B cell (primary cell): ENCODE data around the gene ST6GALNAC3. TPM values are rescaled to one million over a fixed set of nuclear protein-coding genes. Genes with fewer than 3 reads are reported as not detected.

Experiments
- ATAC-seq: fragments of 200-7000 bp; cut with Tn5 transposase; one replicate; pipeline ENCODE4 v1.10.0; 2021; ENCODE audit warnings: low read depth, mild to moderate bottlenecking, moderate number of reproducible peaks, moderate library complexity
- CTCF ChIA-PET: fragments of 350-600 bp; sonication (Branson Sonifier 250); formaldehyde crosslinking; loops from one replicate; lab custom pipeline; 2021; ENCODE audit warnings: antibody characterized with exemption, inconsistent platforms; lab: Charles Lee
- POLR2A ChIA-PET: fragments of 350-600 bp; sonication (Branson Sonifier 250); formaldehyde crosslinking; loops from one replicate; lab custom pipeline; 2021; ENCODE audit warnings: antibody characterized with exemption; lab: Charles Lee
- DNase-seq: peaks from one replicate; pipeline ENCODE4 v3.0.0; 2013
- H2AFZ ChIP-seq: 2 replicates; pipeline ENCODE4 v1.6.1; 2012; ENCODE audit warnings: mild to moderate bottlenecking, low read depth, low read length; ENCODE audit not compliant: insufficient read depth, poor library complexity, severe bottlenecking
- H3K27ac ChIP-seq, 2 donors: 1 replicate in 1 of 2; 2 replicates in 1 of 2; pipeline ENCODE4 v1.5.1; 2012 to 2013; ENCODE audit warnings: low read length in 2 of 2, mild to moderate bottlenecking in 2 of 2, moderate library complexity in 1 of 2
- H3K27me3 ChIP-seq, 4 experiments: fragments of 200-600 bp in 1 of 4; sonication (generic) in 1 of 4; replicated peaks in 1 of 4; 1 replicate in 2 of 4; 2 replicates in 2 of 4; pipeline versions ENCODE4 v1.6.1 to v1.7.0; 2013 to 2016; ENCODE audit warnings: low read length in 3 of 4, mild to moderate bottlenecking in 2 of 4, mixed read lengths in 1 of 4, moderate library complexity in 1 of 4; ENCODE audit not compliant: insufficient read depth in 4 of 4, control insufficient read depth in 3 of 4; ENCODE audit errors: control extremely low read depth in 1 of 4
- H3K36me3 ChIP-seq, 2 experiments: replicated peaks in 1 of 2; 1 replicate in 1 of 2; 2 replicates in 1 of 2; pipeline versions ENCODE4 v1.6.1 to v1.7.1; 2013; ENCODE audit warnings: low read length in 1 of 2; ENCODE audit not compliant: insufficient read depth in 2 of 2, control insufficient read depth in 1 of 2; ENCODE audit errors: control extremely low read depth in 1 of 2, extremely low read depth in 1 of 2
- H3K4me1 ChIP-seq, 2 donors: fragments of 200-600 bp in 1 of 2; sonication (generic) in 1 of 2; 1 replicate in 1 of 2; 2 replicates in 1 of 2; pipeline versions ENCODE4 v1.5.1 to v1.6.1; 2013 to 2017; ENCODE audit warnings: low read length in 2 of 2; ENCODE audit not compliant: control insufficient read depth in 2 of 2, insufficient read depth in 2 of 2
- H3K4me2 ChIP-seq: replicated peaks from 2 replicates; pipeline ENCODE3; 2012; ENCODE audit warnings: mild to moderate bottlenecking, low read depth, low read length; ENCODE audit not compliant: poor library complexity, severe bottlenecking
- H3K4me3 ChIP-seq, 5 experiments: fragments of 200-600 bp in 1 of 5; sonication (generic) in 1 of 5; 1 replicate in 3 of 5; 2 replicates in 2 of 5; pipeline versions ENCODE4 v1.5.1 to v1.7.0; 2011 to 2016; ENCODE audit warnings: low read length in 4 of 5, mild to moderate bottlenecking in 4 of 5, low read depth in 2 of 5, control low read depth in 1 of 5, moderate library complexity in 1 of 5; ENCODE audit not compliant: insufficient read depth in 1 of 5; ENCODE audit errors: control extremely low read depth in 1 of 5, extremely low read depth in 1 of 5
- H3K79me2 ChIP-seq: fragments of 200-600 bp; sonication (generic); one replicate; pipeline ENCODE4 v1.6.0; 2016; ENCODE audit warnings: low read length; ENCODE audit not compliant: control insufficient read depth, insufficient read depth
- H3K9ac ChIP-seq: fragments of 200-600 bp; sonication (generic); 2 replicates; pipeline ENCODE4 v1.6.1; 2017; ENCODE audit warnings: mild to moderate bottlenecking, low read length, moderate library complexity
- H3K9me3 ChIP-seq, 3 donors: one replicate each; pipeline versions ENCODE4 v1.6.1 to v1.7.1; 2013; ENCODE audit warnings: low read length in 2 of 3; ENCODE audit not compliant: control insufficient read depth in 2 of 3, insufficient read depth in 1 of 3; ENCODE audit errors: control extremely low read depth in 1 of 3
- H4K20me1 ChIP-seq: 2 replicates; pipeline ENCODE4 v1.6.0; 2012; ENCODE audit warnings: mild to moderate bottlenecking, low read length; ENCODE audit not compliant: insufficient read depth, control insufficient read depth, poor library complexity, severe bottlenecking
- H3K27ac Mint-ChIP-seq: one replicate; pipeline ENCODE4 v1.8.0; 2021; ENCODE audit warnings: mixed read lengths
- H3K27me3 Mint-ChIP-seq: one replicate; pipeline ENCODE4 v1.8.0; 2021; ENCODE audit warnings: mixed read lengths
- H3K4me1 Mint-ChIP-seq: one replicate; pipeline ENCODE4 v1.8.0; 2021; ENCODE audit warnings: mixed read lengths
- H3K4me3 Mint-ChIP-seq: one replicate; pipeline ENCODE4 v1.8.0; 2021; ENCODE audit warnings: mixed read lengths
- H3K9me3 Mint-ChIP-seq: one replicate; pipeline ENCODE4 v1.8.0; 2022; ENCODE audit warnings: mixed read lengths; ENCODE audit not compliant: insufficient read depth
- EZH2 ChIP-seq: IDR thresholded peaks from 2 replicates; pipeline ENCODE4 v1.6.1; 2012; ENCODE audit warnings: borderline replicate concordance, low read depth, mild to moderate bottlenecking, moderate library complexity, low read length; ENCODE audit not compliant: insufficient read depth, poor library complexity, severe bottlenecking
- WGBS: methylation state at CpG from one replicate; pipeline ENCODE4 v1.1.5; 2013; ENCODE audit warnings: missing lambda C conversion rate; ENCODE audit not compliant: insufficient coverage; 5-methylcytosine and 5-hydroxymethylcytosine counted together
- intact Hi-C: fragments of 100-400 bp; cut with micrococcal nuclease; formaldehyde crosslinking; loops from one replicate; pipeline ENCODE4 v1.10.0; 2022
- polyA plus RNA-seq: library from polyadenylated mRNA; depleted of rRNA; stranded (reverse); fragments of >200 nt; gene quantifications from 2 replicates; pipeline ENCODE4 v1.2.3, GENCODE V29; 2012
- total RNA-seq, 2 donors: library from RNA; stranded (reverse); fragments of 120-200 nt in 1 of 2; gene quantifications; 1 replicate in 1 of 2; 2 replicates in 1 of 2; pipeline versions ENCODE4 v1.2.3 to v1.2.4, GENCODE V29; 2013 to 2022
- TF ChIP-seq, protein P1 (sequence below): fragments of 200-600 bp; IDR thresholded peaks from one replicate; pipeline ENCODE4 v1.8.0; 2022; ENCODE audit warnings: antibody characterized with exemption, mild to moderate bottlenecking

Gene ST6GALNAC3
- total and polyA plus RNA-seq, 2 donors (not counting 1 experiment from before 2014, with no cell fraction given), result 3.0 to 17.3 TPM

- H3K36me3 ChIP-seq, result no peaks in the 10 kb centered on the region
- Mint-ChIP-seq H3K4me1 (peaks cover under 1% of the 10 kb centered on the region), H3K27ac (no peak overlapping the region), H3K4me3 (no peak overlapping the region), H3K27me3 (peaks cover 21% of the 10 kb centered on the region), H3K9me3 (no peaks in the 10 kb centered on the region)
- no peaks in the 10 kb centered on the region for H3K9me3 ChIP-seq
- POLR2A ChIA-PET, result no interaction called here
- intact Hi-C loops, result no loop called here
- H3K79me2 ChIP-seq, result no peaks in the 10 kb centered on the region
- DNase-seq (no peak), ATAC-seq (no peak)
- H3K9ac ChIP-seq, result no peak overlapping the region
- H3K27ac ChIP-seq, result no peak overlapping the region
- H3K4me1 ChIP-seq, result no peaks in the 10 kb centered on the region
- CTCF ChIA-PET, result no interaction called here
- no peaks in the 10 kb centered on the region for H3K27me3 ChIP-seq
- no CpG with 5 or more reads among the region's 1 CpG for WGBS
- H4K20me1 ChIP-seq, result no peaks in the 10 kb centered on the region
- no peak for TF ChIP-seq EZH2
- TF ChIP-seq, protein P1, sequence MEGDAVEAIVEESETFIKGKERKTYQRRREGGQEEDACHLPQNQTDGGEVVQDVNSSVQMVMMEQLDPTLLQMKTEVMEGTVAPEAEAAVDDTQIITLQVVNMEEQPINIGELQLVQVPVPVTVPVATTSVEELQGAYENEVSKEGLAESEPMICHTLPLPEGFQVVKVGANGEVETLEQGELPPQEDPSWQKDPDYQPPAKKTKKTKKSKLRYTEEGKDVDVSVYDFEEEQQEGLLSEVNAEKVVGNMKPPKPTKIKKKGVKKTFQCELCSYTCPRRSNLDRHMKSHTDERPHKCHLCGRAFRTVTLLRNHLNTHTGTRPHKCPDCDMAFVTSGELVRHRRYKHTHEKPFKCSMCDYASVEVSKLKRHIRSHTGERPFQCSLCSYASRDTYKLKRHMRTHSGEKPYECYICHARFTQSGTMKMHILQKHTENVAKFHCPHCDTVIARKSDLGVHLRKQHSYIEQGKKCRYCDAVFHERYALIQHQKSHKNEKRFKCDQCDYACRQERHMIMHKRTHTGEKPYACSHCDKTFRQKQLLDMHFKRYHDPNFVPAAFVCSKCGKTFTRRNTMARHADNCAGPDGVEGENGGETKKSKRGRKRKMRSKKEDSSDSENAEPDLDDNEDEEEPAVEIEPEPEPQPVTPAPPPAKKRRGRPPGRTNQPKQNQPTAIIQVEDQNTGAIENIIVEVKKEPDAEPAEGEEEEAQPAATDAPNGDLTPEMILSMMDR, result no peak
- H3K4me2 ChIP-seq, result no peak overlapping the region
- no peak overlapping the region for H2AFZ ChIP-seq
- no peak overlapping the region for H3K4me3 ChIP-seq
These were observed 6.0 kb upstream of the ST6GALNAC3 start for GRCh38 chr1:76068542-76068941.

DNA sequence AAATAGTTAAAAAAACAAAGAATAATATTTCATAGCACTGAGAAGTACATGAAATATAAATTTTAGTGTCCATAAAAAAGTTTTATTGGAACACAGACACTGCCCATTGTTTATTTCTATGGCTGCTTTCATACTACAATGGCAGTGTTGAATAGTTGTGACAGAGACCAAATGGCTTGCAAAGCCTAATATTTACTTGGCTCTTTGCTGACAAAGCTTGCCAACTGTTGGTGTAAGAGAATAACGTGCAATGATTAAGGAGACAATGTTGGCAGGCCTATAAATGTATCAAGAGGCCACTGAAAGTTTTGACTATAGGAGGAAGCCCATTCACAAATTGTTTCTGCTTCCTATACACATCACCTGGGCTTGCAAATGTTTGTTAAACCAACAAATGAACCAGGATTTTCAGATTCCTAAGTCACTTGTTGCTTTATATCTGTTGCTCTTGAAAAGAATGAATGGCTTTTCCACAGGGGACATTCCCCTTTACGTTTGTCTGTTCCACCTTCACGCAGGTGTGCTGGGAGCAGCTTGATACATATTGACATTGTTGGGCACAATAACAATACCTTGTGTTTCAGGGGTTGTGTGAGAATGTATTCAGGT is 5.5 kb upstream of the ST6GALNAC3 start:
- ATAC-seq (no peak), DNase-seq (no peak)
- Histone ChIP-seq H3K4me3 (no peak overlapping the region), H3K4me2 (no peak overlapping the region), H3K36me3 (no peaks in the 10 kb centered on the region), H4K20me1 (no peaks in the 10 kb centered on the region), H3K4me1 (peaks cover under 1 to 1% of the 10 kb centered on the region in 2 donors), H3K79me2 (no peaks in the 10 kb centered on the region), H3K27ac (no peak overlapping the region), H3K9ac (no peak overlapping the region), H2AFZ (no peak overlapping the region), H3K9me3 (no peaks in the 10 kb centered on the region), H3K27me3 (no peaks in the 10 kb centered on the region)
- no CpG with 5 or more reads among the region's 3 CpGs for WGBS
- no peak for TF ChIP-seq EZH2
- TF ChIP-seq, protein P1, result no peak
- Mint-ChIP-seq H3K4me3 (no peak overlapping the region), H3K27ac (no peak overlapping the region), H3K4me1 (peaks cover 4% of the 10 kb centered on the region), H3K27me3 (peaks cover 20% of the 10 kb centered on the region), H3K9me3 (no peaks in the 10 kb centered on the region)
- ChIA-PET CTCF (no interaction called here), POLR2A (no interaction called here)
- intact Hi-C loops, result no loop called here
